ENCODE results near the gene DLK2.
"Not testable (repeated sequence)": the region's sequence is repeated elsewhere in the genome, so short reads cannot be mapped to it uniquely, and the experiment has no call there.

DLK2 gene

DNA sequence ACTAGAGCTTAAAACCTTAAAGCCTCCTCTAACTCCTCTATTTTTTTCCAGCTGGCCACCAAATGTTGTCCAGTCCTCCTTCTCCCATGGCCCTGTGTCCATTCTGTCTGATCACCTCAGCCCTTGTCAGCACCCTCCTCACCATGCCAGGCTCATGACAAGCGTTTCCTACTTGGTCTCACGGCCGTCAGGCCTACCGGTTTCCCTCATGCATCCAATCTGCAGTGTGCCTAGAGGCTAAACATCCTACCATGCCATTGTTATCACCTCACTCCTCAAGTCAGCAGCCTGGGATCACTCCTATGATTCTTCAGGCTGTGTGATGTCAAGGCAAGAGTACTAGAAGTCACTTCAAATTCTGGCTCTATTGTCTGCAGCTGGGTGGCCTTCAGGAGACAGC is 12.4 kb upstream of the DLK2 start:
- no peaks in the 10 kb centered on the region for H3K9me3 ChIP-seq (ENCODE audit: insufficient read depth, low read length)
- H3K79me2 ChIP-seq (ENCODE audit: insufficient read depth, low read length), result no peaks in the 10 kb centered on the region
- no peak for TF ChIP-seq EZH2phosphoT487 (conservative IDR thresholded peaks at IDR 0.05; ENCODE audit: low read length)
- TF ChIP-seq, protein P1, sequence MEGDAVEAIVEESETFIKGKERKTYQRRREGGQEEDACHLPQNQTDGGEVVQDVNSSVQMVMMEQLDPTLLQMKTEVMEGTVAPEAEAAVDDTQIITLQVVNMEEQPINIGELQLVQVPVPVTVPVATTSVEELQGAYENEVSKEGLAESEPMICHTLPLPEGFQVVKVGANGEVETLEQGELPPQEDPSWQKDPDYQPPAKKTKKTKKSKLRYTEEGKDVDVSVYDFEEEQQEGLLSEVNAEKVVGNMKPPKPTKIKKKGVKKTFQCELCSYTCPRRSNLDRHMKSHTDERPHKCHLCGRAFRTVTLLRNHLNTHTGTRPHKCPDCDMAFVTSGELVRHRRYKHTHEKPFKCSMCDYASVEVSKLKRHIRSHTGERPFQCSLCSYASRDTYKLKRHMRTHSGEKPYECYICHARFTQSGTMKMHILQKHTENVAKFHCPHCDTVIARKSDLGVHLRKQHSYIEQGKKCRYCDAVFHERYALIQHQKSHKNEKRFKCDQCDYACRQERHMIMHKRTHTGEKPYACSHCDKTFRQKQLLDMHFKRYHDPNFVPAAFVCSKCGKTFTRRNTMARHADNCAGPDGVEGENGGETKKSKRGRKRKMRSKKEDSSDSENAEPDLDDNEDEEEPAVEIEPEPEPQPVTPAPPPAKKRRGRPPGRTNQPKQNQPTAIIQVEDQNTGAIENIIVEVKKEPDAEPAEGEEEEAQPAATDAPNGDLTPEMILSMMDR (IDR thresholded peaks at IDR 0.05; ENCODE audit: insufficient read depth, low read length, poor library complexity, severe bottlenecking), result no peak
- H3K4me3 ChIP-seq (ENCODE audit: insufficient read depth, low read length, poor library complexity, severe bottlenecking), result no peak overlapping the region
- H3K4me2 ChIP-seq (ENCODE audit: low read depth, low read length, poor library complexity, severe bottlenecking), result no peak overlapping the region
- no peak overlapping the region for H3K9ac ChIP-seq (ENCODE audit: low read length)
- H4K20me1 ChIP-seq (ENCODE audit: low read depth, low read length), result no peaks in the 10 kb centered on the region
- H3K27me3 ChIP-seq (ENCODE audit: low read length), result no peaks in the 10 kb centered on the region
- no peaks in the 10 kb centered on the region for H3F3A ChIP-seq (ENCODE audit: insufficient read depth)
- no peak overlapping the region for H2AFZ ChIP-seq (ENCODE audit: low read depth, low read length, severe bottlenecking)
- H3K36me3 ChIP-seq (ENCODE audit: low read length), result no peaks in the 10 kb centered on the region
- no peaks in the 10 kb centered on the region for H3K9me2 ChIP-seq (replicated peaks; ENCODE audit: insufficient read depth, low read length)
- no peak overlapping the region for H3K27ac ChIP-seq (ENCODE audit: low read depth, low read length)

DNA sequence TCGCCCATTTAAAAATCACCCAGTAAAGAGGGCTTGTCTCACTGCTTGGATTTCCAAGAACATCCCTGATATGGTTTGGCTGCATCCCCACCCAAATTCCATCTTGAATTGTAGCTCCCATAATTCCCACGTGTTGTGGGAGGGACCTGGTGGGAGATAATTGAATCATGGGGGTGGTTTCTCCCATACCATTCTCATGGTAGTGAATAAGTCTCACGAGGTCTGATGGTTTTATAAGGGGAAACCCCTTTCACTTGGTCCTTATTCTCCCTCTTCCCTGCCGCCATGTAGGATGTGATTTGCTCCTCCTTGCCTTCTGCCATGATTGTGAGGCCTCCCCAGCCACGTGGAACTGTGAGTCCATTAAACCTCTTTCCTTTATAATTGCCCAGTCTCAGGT is 11.9 kb upstream of the DLK2 start:
- not testable (repeated sequence) for H3K79me2 ChIP-seq (ENCODE audit: insufficient read depth, low read length); H3K9me3 ChIP-seq (ENCODE audit: insufficient read depth, low read length); H3F3A ChIP-seq (ENCODE audit: insufficient read depth); H3K4me2 ChIP-seq (ENCODE audit: low read depth, low read length, poor library complexity, severe bottlenecking); H3K27me3 ChIP-seq (ENCODE audit: low read length); H3K9me2 ChIP-seq (replicated peaks; ENCODE audit: insufficient read depth, low read length); H3K9ac ChIP-seq (ENCODE audit: low read length); H3K27ac ChIP-seq (ENCODE audit: low read depth, low read length); H2AFZ ChIP-seq (ENCODE audit: low read depth, low read length, severe bottlenecking); H3K4me3 ChIP-seq (ENCODE audit: insufficient read depth, low read length, poor library complexity, severe bottlenecking); H3K36me3 ChIP-seq (ENCODE audit: low read length); H4K20me1 ChIP-seq (ENCODE audit: low read depth, low read length)

DNA sequence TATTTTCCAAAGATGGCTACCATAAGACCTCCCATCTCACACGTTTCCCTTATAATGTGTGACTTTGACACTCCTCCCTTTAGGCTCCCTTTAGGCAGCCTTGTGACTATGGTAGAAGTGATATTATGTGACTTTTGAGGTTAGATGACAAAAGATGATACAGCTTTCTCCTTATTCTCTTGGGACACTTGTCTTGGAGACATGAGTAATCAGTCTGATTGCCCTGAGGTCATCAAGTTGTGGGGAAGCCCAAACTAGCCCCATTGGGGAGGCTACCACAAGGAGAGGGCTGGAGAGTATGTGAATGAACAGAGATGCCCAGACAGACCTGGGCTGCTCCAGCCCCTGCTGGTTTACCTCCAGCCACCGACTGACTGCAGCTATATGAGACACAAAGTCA is 10.6 kb upstream of the DLK2 start:
- Histone ChIP-seq H3K4me2 (ENCODE audit: low read depth, low read length, poor library complexity, severe bottlenecking) (no peak overlapping the region), H4K20me1 (ENCODE audit: low read depth, low read length) (no peaks in the 10 kb centered on the region), H3K27ac (ENCODE audit: low read depth, low read length) (no peak overlapping the region), H3K36me3 (ENCODE audit: low read length) (no peaks in the 10 kb centered on the region), H2AFZ (ENCODE audit: low read depth, low read length, severe bottlenecking) (no peak overlapping the region), H3K9me2 (replicated peaks; ENCODE audit: insufficient read depth, low read length) (no peaks in the 10 kb centered on the region), H3K27me3 (ENCODE audit: low read length) (no peaks in the 10 kb centered on the region), H3K9me3 (ENCODE audit: insufficient read depth, low read length) (no peaks in the 10 kb centered on the region), H3K79me2 (ENCODE audit: insufficient read depth, low read length) (no peaks in the 10 kb centered on the region), H3F3A (ENCODE audit: insufficient read depth) (no peaks in the 10 kb centered on the region), H3K9ac (ENCODE audit: low read length) (no peak overlapping the region), H3K4me3 (ENCODE audit: insufficient read depth, low read length, poor library complexity, severe bottlenecking) (no peak overlapping the region)
- TF ChIP-seq, protein P1 (IDR thresholded peaks at IDR 0.05; ENCODE audit: insufficient read depth, low read length, poor library complexity, severe bottlenecking), result no peak
- no peak for TF ChIP-seq EZH2phosphoT487 (conservative IDR thresholded peaks at IDR 0.05; ENCODE audit: low read length)

DNA sequence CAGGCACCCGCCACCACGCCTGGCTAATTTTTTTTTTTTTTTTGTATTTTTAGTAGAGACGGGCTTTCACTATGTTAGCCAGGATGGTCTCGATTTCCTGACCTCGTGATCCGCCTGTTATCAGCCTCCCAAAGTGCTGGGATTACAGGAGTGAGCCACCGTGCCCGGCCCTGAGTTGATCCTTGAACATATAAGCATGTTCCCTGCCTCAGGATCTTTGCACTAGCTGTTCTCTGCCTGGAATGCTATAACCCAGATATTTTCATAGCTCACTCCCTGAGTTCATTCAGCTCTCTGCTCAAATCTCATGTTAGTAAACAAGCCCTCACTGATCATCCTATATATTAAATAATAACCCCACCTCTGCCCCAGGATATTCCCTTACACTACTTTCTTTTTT is 9.0 kb upstream of the DLK2 start:
- Histone ChIP-seq H4K20me1 (ENCODE audit: low read depth, low read length) (no peaks in the 10 kb centered on the region), H3K27ac (ENCODE audit: low read depth, low read length) (no peak overlapping the region), H3K9me3 (ENCODE audit: insufficient read depth, low read length) (no peaks in the 10 kb centered on the region), H3K27me3 (ENCODE audit: low read length) (no peaks in the 10 kb centered on the region), H3K79me2 (ENCODE audit: insufficient read depth, low read length) (no peaks in the 10 kb centered on the region), H3K4me2 (ENCODE audit: low read depth, low read length, poor library complexity, severe bottlenecking) (no peak overlapping the region), H2AFZ (ENCODE audit: low read depth, low read length, severe bottlenecking) (no peak overlapping the region), H3K4me3 (ENCODE audit: insufficient read depth, low read length, poor library complexity, severe bottlenecking) (no peak overlapping the region), H3K9me2 (replicated peaks; ENCODE audit: insufficient read depth, low read length) (no peaks in the 10 kb centered on the region), H3K9ac (ENCODE audit: low read length) (no peak overlapping the region), H3F3A (ENCODE audit: insufficient read depth) (peaks cover 5% of the 10 kb centered on the region; the same call in 1 of the 2 replicates), H3K36me3 (ENCODE audit: low read length) (no peaks in the 10 kb centered on the region)
- TF ChIP-seq EZH2phosphoT487 (conservative IDR thresholded peaks at IDR 0.05; ENCODE audit: low read length), result no peak
- TF ChIP-seq, protein P1 (IDR thresholded peaks at IDR 0.05; ENCODE audit: insufficient read depth, low read length, poor library complexity, severe bottlenecking), result no peak
